OCI-LY7 (cell line): ENCODE measurements around the gene EMX2. TPM values are rescaled to one million over a fixed set of nuclear protein-coding genes. Genes with fewer than 3 reads are reported as not detected.

Experiments
- BruUV-seq: library from RNA; stranded (reverse); fragments of 400-500 nt; replicated peaks from 2 replicates; lab custom pipeline; 2021; lab: Mats Ljungman, UMichigan
- CTCF ChIA-PET: fragments of 300-600 bp; sonication (Branson Sonifier 250); formaldehyde crosslinking; loops from one replicate; lab custom pipeline; 2022; ENCODE audit warnings: antibody characterized with exemption; ENCODE audit not compliant: unreplicated experiment; lab: Charles Lee
- POLR2A ChIA-PET: fragments of 300-600 bp; sonication (Branson Sonifier 250); formaldehyde crosslinking; loops from one replicate; lab custom pipeline; 2022; ENCODE audit warnings: antibody characterized with exemption; lab: Charles Lee
- DNase-seq: peaks from one replicate; pipeline ENCODE4 v3.0.0-alpha.2; 2015; ENCODE audit warnings: low spot score
- H2AFZ ChIP-seq: fragments of 200-600 bp; sonication (generic), shearing (Covaris generic); 2 replicates; pipeline ENCODE4 v1.6.1; 2014; ENCODE audit warnings: mild to moderate bottlenecking, antibody characterized with exemption, low read length, moderate library complexity
- H3K27ac ChIP-seq: fragments of 200-600 bp; sonication (generic); 2 replicates; pipeline ENCODE4 v1.5.1; 2014; ENCODE audit warnings: mixed run types, low read depth, mild to moderate bottlenecking, moderate library complexity, low read length, inconsistent platforms; ENCODE audit not compliant: poor library complexity, severe bottlenecking
- H3K36me3 ChIP-seq: fragments of 200-600 bp; sonication (generic); 2 replicates; pipeline ENCODE4 v1.6.1; 2014; ENCODE audit warnings: mild to moderate bottlenecking, antibody characterized with exemption, low read length, moderate library complexity, mixed read lengths; ENCODE audit not compliant: insufficient read depth
- H3K4me1 ChIP-seq: fragments of 200-600 bp; sonication (generic); 2 replicates; pipeline ENCODE4 v1.5.1; 2014; ENCODE audit warnings: mild to moderate bottlenecking, low read length; ENCODE audit not compliant: insufficient read depth, poor library complexity, severe bottlenecking
- H3K4me2 ChIP-seq: fragments of 200-600 bp; sonication (generic); 2 replicates; pipeline ENCODE4 v1.6.1; 2014; ENCODE audit warnings: mild to moderate bottlenecking, low read length
- H3K4me3 ChIP-seq: fragments of 200-600 bp; sonication (generic); 2 replicates; pipeline ENCODE4 v1.5.1; 2014; ENCODE audit warnings: mild to moderate bottlenecking, low read depth, low read length; ENCODE audit not compliant: poor library complexity, severe bottlenecking
- H3K79me2 ChIP-seq: fragments of 200-600 bp; sonication (generic); 2 replicates; pipeline ENCODE4 v1.6.1; 2016; ENCODE audit warnings: low read depth, mild to moderate bottlenecking, low read length, moderate library complexity, mixed read lengths; ENCODE audit not compliant: insufficient read depth
- H3K9me2 ChIP-seq: fragments of 200-600 bp; sonication (generic); 2 replicates; pipeline ENCODE4 v1.6.1; 2016; ENCODE audit warnings: mild to moderate bottlenecking, low read length, mixed read lengths; ENCODE audit not compliant: insufficient read depth
- H3K9me3 ChIP-seq: fragments of 200-600 bp; sonication (generic); 2 replicates; pipeline ENCODE4 v1.6.1; 2014; ENCODE audit warnings: mild to moderate bottlenecking, mixed run types, low read length, mixed read lengths
- H4K20me1 ChIP-seq: fragments of 200-600 bp; sonication (generic); 2 replicates; pipeline ENCODE4 v1.6.1; 2014; ENCODE audit warnings: mild to moderate bottlenecking, antibody characterized with exemption, low read length, moderate library complexity, mixed read lengths; ENCODE audit not compliant: insufficient read depth
- CTCF ChIP-seq: fragments of 200-600 bp; sonication (generic); conservative IDR thresholded peaks from 2 replicates; pipeline ENCODE4 v1.5.1; 2014; ENCODE audit warnings: mild to moderate bottlenecking, antibody characterized with exemption, low read length, moderate library complexity, mixed read lengths
- EZH2phosphoT487 ChIP-seq: fragments of 200-600 bp; sonication (generic); IDR thresholded peaks from 2 replicates; pipeline ENCODE4 v1.6.1; 2018; ENCODE audit warnings: low read depth, borderline replicate concordance, mild to moderate bottlenecking, mixed run types, antibody characterized with exemption, low read length, moderate library complexity, mixed read lengths
- intact Hi-C: fragments of 100-400 bp; cut with micrococcal nuclease; formaldehyde crosslinking; loops from one replicate; pipeline ENCODE4 v1.10.0; 2022; ENCODE audit not compliant: unreplicated experiment
- total RNA-seq, 2 experiments: library from RNA; depleted of rRNA in 1 of 2; stranded (reverse); fragments of >200 nt in 1 of 2; shearing (Covaris generic) in 1 of 2; gene quantifications; 2 replicates each; pipeline ENCODE4 v1.2.3, GENCODE V29; 2014 to 2022

Gene EMX2
- total RNA-seq, 2 experiments from 2014 or later: not detected

DNA sequence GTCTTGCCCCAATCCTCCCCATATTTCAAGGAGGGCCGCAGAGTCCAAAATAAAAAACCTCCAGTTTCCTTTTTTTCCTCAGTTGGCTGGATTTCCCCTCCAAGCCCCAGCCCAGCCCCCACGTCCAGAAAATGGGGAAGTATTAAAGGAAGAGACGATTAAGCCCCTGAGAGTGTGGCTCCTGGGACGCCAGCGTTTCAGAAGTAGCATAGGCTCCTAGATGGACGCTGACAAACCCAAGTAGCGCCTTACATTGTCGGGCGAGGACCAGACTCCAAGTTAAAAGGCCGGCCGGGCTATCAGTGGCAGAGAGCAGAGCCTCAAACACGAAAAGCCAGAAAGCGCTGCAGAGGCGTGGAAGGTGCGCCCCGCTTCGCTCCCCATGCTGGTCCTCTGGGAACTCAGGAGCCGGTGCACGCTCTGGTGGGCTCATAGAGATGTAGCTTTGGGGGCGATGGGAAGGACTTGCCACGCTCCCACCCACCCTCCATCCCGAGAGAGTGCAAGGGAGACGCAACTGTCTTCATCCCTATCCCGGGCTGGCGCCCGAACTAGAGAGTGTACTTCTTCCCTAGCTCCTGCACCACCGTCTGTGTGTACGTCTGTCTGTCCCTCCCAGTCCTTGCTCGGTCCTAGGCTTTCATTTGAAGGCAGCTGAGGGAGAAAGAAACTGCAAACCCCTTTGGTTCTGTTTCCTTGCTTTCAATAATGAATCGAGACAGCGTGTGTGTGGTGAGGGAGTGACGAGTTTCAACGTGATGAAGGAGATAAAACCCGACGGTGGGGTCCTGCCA, 6.3 kb upstream of the EMX2 start:
- DNase-seq: no peak
- POLR2A ChIA-PET: no interaction called here
- H3K27ac ChIP-seq: no peak overlapping the region
- H3K4me1 ChIP-seq: no peaks in the 10 kb centered on the region
- TF ChIP-seq EZH2phosphoT487: no peak
- no peak for TF ChIP-seq CTCF
- no peaks in the 10 kb centered on the region for H4K20me1 ChIP-seq
- no peaks in the 10 kb centered on the region for H3K79me2 ChIP-seq
- intact Hi-C loops: no loop called here
- no peaks in the 10 kb centered on the region for H3K9me2 ChIP-seq
- BruUV-seq: no TSS peak
- no peak overlapping the region for H3K4me2 ChIP-seq
- CTCF ChIA-PET: no interaction called here
- H3K36me3 ChIP-seq: no peaks in the 10 kb centered on the region
- no peak overlapping the region for H2AFZ ChIP-seq
- no peaks in the 10 kb centered on the region for H3K9me3 ChIP-seq
- H3K4me3 ChIP-seq: no peak overlapping the region

DNA sequence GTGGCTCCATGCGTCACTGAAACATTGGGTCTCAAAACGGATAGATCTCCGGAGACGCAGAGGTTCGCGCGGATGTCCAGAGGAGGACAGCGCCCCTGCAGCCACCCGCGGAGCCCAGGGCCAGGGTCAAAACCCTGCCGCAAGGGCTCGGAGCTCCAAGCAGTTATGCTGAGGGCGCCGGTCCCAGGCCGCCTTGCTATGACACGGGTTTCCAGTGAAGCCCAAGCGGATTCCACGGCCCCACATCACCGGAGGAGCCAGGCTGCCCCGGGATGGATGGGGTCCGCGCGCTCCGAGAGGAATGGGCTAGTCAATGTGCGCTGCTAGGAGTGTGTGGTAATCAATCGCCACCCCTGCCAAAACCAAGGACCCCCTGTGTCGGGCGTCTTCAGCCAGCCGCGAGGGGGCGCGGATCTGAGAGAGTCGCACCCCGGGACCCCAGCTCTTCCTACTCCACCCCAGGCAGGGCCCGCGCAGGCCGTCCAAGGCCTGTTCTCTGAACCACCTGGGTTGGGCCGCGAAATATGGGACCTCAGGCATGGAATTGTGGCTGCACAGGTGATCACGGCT, 5.6 kb upstream of the EMX2 start:
- intact Hi-C loops: no loop called here
- CTCF ChIA-PET: no interaction called here

More for the DNA sequence above, 5.6 kb upstream of the EMX2 start:
- DNase-seq: no peak
- no peaks in the 10 kb centered on the region for H3K79me2 ChIP-seq
- no TSS peak for BruUV-seq
- no peak overlapping the region for H2AFZ ChIP-seq
- POLR2A ChIA-PET: no interaction called here
- H3K9me3 ChIP-seq: no peaks in the 10 kb centered on the region
- no peak overlapping the region for H3K4me2 ChIP-seq
- no peaks in the 10 kb centered on the region for H3K36me3 ChIP-seq
- TF ChIP-seq CTCF: no peak
- no peak for TF ChIP-seq EZH2phosphoT487
- no peak overlapping the region for H3K27ac ChIP-seq
- H3K4me3 ChIP-seq: no peak overlapping the region
- no peaks in the 10 kb centered on the region for H3K4me1 ChIP-seq
- H3K9me2 ChIP-seq: no peaks in the 10 kb centered on the region
- H4K20me1 ChIP-seq: no peaks in the 10 kb centered on the region
